Measurements from ENCODE around the gene GDI1. TPM values are rescaled to one million over a fixed set of nuclear protein-coding genes. Genes with fewer than 3 reads are reported as not detected.

The GDI1 gene
- polyA plus RNA-seq, 2 of the 4 experiments (the other 2 are of a cell fraction), result 124 to 128 TPM

DNA sequence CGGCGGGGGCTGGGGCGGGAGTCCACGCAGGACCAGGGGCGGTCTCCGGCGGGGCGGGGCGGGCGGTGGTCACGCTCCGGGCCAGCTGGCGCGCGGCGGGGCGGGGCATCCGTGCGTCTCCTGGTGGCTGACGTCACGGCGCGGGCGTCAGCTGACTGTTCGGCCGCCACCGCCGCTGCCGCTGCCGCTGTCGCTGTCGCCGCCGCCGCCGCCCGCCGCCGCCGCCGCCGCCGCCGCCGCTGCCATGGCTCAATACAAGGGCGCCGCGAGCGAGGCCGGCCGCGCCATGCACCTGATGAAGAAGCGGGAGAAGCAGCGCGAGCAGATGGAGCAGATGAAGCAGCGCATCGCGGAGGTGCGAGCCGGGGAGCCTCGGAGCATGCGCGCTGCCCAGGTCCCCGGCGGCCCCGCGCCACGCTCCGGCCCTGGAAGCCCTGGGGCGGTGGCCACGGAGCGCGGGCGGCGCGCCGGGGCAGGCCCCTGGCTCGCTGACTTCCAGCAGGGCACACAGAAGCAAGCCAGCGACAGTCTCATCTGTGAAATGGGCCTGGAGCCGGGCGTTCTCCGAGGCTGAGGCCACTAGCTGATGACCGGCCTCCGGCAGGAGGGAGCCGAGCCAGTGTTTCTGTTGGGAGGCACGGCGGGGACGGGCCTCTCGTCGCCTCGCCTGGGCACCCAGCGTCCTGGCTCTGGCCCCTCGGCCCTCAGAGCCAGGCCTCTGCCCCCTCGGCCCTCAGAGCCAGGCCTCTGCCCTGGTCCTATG lies 7.2 kb downstream of the GDI1 start, which contains the start of gene FAM50A:
TSS of gene FAM50A (plus strand) at position 150 of the 763 bp plus-strand sequence. CDS start at position 245, 95 bp downstream.
- no peak for FAIRE-seq
- H3K4me2 ChIP-seq, result peak within 1 kb of the TSS; percentile 99
- ChIA-PET POLR2A (interaction anchor here (0.7 kb wide), 1 partner anchor 10 kb away, joined by 3 read pairs; no protein-coding TSS in a partner anchor), CTCF (interaction anchor here (1.0 to 3.0 kb wide), 2 partner anchors 9 to 71 kb away, joined by 3 to 11 read pairs; no protein-coding TSS in a partner anchor)
- ATAC-seq, result peak; percentile 79 to 87
- peak within 1 kb of the TSS; percentile 99 for H3K4me3 ChIP-seq
- WGBS (ENCODE audit: missing lambda C conversion rate), result 0% methylated on average over 5 of the region's 94 CpGs
- TF ChIP-seq HOXB5 (CRISPR knock-in tag; IDR thresholded peaks at IDR 0.05) (no peak), BHLHE40 (IDR thresholded peaks at IDR 0.05; ENCODE audit: low read depth, low read length) (no peak), JUN (IDR thresholded peaks at IDR 0.05) (peak; percentile 37 to 56; a peak in 2 of 5 replicates), CBX2 (IDR thresholded peaks at IDR 0.05; ENCODE audit: borderline replicate concordance, low read depth) (no peak), EHMT2 (IDR thresholded peaks at IDR 0.05; ENCODE audit: low read depth) (no peak), POLR2A (IDR thresholded peaks at IDR 0.05; ENCODE audit: low read length) (peak; percentile 29; the same call in 1 of the 2 replicates), NPAS2 (CRISPR knock-in tag; IDR thresholded peaks at IDR 0.05; ENCODE audit: borderline replicate concordance) (no peak), RNF2 (IDR thresholded peaks at IDR 0.05; ENCODE audit: borderline replicate concordance, low read depth) (no peak), CEBPB (IDR thresholded peaks at IDR 0.05) (no peak)
- TF ChIP-seq, protein P1, sequence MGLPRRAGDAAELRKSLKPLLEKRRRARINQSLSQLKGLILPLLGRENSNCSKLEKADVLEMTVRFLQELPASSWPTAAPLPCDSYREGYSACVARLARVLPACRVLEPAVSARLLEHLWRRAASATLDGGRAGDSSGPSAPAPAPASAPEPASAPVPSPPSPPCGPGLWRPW (IDR thresholded peaks at IDR 0.05), result no peak
- TF ChIP-seq, protein P2, sequence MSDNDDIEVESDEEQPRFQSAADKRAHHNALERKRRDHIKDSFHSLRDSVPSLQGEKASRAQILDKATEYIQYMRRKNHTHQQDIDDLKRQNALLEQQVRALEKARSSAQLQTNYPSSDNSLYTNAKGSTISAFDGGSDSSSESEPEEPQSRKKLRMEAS (IDR thresholded peaks at IDR 0.05), result peak; percentile 15; the same call in 1 of the 2 replicates
- TF ChIP-seq, protein P3, sequence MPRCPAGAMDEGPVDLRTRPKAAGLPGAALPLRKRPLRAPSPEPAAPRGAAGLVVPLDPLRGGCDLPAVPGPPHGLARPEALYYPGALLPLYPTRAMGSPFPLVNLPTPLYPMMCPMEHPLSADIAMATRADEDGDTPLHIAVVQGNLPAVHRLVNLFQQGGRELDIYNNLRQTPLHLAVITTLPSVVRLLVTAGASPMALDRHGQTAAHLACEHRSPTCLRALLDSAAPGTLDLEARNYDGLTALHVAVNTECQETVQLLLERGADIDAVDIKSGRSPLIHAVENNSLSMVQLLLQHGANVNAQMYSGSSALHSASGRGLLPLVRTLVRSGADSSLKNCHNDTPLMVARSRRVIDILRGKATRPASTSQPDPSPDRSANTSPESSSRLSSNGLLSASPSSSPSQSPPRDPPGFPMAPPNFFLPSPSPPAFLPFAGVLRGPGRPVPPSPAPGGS (IDR thresholded peaks at IDR 0.05), result 0 out of 3 replicates have a peak, but pooled peaks have one; percentile 32
- TF ChIP-seq, protein P4, sequence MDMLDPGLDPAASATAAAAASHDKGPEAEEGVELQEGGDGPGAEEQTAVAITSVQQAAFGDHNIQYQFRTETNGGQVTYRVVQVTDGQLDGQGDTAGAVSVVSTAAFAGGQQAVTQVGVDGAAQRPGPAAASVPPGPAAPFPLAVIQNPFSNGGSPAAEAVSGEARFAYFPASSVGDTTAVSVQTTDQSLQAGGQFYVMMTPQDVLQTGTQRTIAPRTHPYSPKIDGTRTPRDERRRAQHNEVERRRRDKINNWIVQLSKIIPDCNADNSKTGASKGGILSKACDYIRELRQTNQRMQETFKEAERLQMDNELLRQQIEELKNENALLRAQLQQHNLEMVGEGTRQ (IDR thresholded peaks at IDR 0.05), result no peak
- H3K4me1 ChIP-seq, result peaks cover 12% of the 10 kb centered on the region
- DNase-seq (ENCODE audit: low read depth in 1 of 2, low spot score in 1 of 2), result peak; percentile 54 to 79
- peak within 1 kb of the TSS; percentile 92 to 96 for H3K27ac ChIP-seq
- no peaks in the 10 kb centered on the region for H3K9me3 ChIP-seq

DNA sequence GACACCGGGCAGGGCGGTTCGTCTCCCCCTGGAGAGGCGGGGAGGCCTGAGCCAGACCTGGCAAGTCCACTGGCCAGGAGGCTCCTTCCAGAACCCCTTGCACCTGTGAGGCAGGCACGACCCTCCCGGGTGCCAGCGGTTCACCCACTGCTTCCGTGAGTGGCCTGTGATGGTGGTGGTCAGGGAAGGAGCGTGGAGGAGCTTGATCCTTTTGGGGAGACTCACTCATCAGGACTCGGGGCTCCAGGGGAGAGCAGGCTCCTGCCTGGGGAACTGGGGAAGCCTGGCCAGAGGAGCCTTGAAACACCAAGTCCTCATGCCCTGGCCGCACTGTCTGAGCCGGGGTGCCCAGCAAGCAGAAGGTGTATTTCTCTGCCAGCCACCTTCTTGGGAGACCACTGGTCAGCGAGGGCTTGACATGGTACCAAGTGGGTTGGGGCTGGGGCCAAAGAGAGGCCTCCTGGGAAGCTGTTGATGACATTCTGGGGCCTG lies 7.8 kb downstream of the GDI1 start:
- DNase-seq (ENCODE audit: low read depth in 1 of 2, low spot score in 1 of 2), result no peak
- no peak for TF ChIP-seq MAZ (IDR thresholded peaks at IDR 0.05; ENCODE audit: borderline replicate concordance, low read depth, low read length)
- TF ChIP-seq JUN (IDR thresholded peaks at IDR 0.05), result no peak
- Histone ChIP-seq H3K27ac (peak overlapping the region; percentile 92 to 96), H3K4me2 (peak overlapping the region; percentile 99), H3K4me3 (peak overlapping the region; percentile 99), H3K4me1 (peaks cover 12% of the 10 kb centered on the region), H3K9me3 (no peaks in the 10 kb centered on the region)
- ATAC-seq, result peak in 1 of 2 experiments; percentile 43; a peak in 3 of 6 replicates
- ChIA-PET CTCF (interaction anchor here (0.8 to 3.0 kb wide), 3 partner anchors 9 to 71 kb away, joined by 3 to 11 read pairs (median 3); no protein-coding TSS in a partner anchor), POLR2A (interaction anchor here (0.5 kb wide), 1 partner anchor 101 kb away, joined by 4 read pairs; no protein-coding TSS in a partner anchor)
- 92% methylated on average over 2 of the region's 13 CpGs for WGBS (ENCODE audit: missing lambda C conversion rate)
- FAIRE-seq, result no peak

DNA sequence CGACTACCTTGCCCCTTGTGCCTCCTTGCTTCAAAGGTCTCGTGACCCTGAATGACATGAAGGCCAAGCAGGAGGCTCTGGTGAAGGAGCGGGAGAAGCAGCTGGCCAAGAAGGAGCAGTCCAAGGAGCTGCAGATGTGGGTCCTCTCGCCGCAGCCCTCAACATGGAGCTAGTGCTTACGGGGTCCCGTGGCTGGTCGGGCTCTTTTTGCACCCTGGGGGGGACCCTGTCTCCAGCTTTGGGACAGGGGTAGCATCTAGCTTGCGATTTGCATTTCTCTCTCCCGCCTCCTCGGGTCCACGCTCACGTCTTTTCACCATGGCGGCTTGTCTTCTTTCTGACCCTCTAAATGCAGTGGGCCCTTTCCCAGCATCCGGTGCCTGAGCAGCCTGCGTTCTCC lies 8.8 kb downstream of the GDI1 start:
- no peak overlapping the region for H3K27ac ChIP-seq
- WGBS (ENCODE audit: missing lambda C conversion rate), result 96% methylated on average over 16 of the region's 16 CpGs
- CTCF ChIA-PET, result interaction anchor here (0.8 to 3.0 kb wide), 3 partner anchors 9 to 72 kb away, joined by 3 to 11 read pairs (median 4); no protein-coding TSS in a partner anchor
- POLR2A ChIA-PET, result no interaction called here
- H3K4me3 ChIP-seq, result no peak overlapping the region
- TF ChIP-seq EHMT2 (IDR thresholded peaks at IDR 0.05; ENCODE audit: low read depth) (no peak), NR3C1 (IDR thresholded peaks at IDR 0.05) (no peak), HEYL (CRISPR knock-in tag; IDR thresholded peaks at IDR 0.05) (no peak), EHF (CRISPR knock-in tag; IDR thresholded peaks at IDR 0.05) (no peak)
- TF ChIP-seq, protein P5, sequence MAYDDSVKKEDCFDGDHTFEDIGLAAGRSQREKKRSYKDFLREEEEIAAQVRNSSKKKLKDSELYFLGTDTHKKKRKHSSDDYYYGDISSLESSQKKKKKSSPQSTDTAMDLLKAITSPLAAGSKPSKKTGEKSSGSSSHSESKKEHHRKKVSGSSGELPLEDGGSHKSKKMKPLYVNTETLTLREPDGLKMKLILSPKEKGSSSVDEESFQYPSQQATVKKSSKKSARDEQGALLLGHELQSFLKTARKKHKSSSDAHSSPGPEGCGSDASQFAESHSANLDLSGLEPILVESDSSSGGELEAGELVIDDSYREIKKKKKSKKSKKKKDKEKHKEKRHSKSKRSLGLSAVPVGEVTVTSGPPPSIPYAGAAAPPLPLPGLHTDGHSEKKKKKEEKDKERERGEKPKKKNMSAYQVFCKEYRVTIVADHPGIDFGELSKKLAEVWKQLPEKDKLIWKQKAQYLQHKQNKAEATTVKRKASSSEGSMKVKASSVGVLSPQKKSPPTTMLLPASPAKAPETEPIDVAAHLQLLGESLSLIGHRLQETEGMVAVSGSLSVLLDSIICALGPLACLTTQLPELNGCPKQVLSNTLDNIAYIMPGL (CRISPR knock-in tag; IDR thresholded peaks at IDR 0.05; ENCODE audit: borderline replicate concordance), result no peak
- peak overlapping the region; percentile 99; the same call in 2 of the 3 replicates for H3K4me2 ChIP-seq
- no peak for DNase-seq (ENCODE audit: low read depth in 1 of 2, low spot score in 1 of 2)
- no peaks in the 10 kb centered on the region for H3K9me3 ChIP-seq
- H3K4me1 ChIP-seq, result peaks cover 12% of the 10 kb centered on the region
- FAIRE-seq, result no peak
- no peak for ATAC-seq
